HK-2 (cell line): ENCODE measurements around the gene NKAIN2.

Experiments
- DNase-seq: peaks from one replicate; pipeline ENCODE4 v3.0.0-alpha.2; 2018; ENCODE audit not compliant: unreplicated experiment

Gene NKAIN2

DNA sequence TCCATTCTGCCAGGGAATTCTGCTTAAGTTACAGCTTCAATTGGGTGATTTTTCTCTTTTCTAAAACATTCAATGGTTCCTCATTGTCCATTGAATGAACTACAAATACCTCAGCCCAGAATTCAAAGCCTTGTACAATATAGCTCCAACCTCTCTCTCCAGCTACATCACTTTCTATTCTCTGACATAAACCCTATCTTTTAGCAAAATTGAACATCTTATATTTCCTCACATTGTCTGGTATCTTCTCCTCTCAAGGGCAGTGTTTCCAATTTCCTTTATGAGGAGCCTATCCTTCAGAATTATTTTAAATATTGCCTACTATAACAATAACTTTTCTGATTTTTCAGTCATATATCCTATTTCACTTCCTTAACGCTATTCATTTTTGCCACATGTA is 955.0 kb downstream of the NKAIN2 start:
- DNase-seq, result no peak

DNA sequence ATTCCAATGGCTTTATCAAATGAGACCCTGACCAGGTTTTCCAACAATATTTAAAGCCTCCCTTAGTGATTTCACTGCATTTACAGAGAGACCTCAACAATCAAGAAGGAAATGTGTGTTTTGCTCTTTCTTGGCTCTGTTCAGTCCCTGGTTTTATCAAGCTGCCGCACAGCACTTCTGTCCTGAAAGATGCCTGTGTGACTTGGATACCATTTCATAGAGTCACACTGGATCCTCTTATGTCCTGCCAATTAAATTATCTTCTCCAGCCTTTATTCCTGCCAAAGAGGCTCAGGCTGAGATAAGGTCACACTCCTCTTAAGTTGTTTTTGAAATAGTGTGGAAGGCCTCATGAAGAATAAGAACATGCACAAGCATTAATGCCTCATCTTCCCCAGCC is 961.6 kb downstream of the NKAIN2 start:
- DNase-seq, result no peak

DNA sequence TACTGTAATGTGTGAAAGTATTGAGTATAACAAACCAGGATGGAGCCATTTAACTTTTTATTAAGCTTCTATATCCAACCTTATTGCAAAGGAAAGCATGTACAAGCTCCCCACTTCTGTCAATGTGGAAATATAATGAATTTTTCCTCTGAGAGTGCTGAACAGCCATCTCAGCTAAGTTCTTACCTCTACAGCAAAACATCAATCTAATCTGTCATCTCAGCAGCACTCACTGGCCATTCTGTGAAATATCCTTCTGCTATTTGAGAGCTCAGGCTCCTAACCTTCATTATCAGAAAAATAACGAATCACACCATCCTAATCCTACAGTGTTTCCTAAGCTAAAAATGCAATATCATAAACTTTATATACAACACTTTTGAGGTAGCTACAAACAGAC is 964.6 kb downstream of the NKAIN2 start:
- DNase-seq, result no peak

DNA sequence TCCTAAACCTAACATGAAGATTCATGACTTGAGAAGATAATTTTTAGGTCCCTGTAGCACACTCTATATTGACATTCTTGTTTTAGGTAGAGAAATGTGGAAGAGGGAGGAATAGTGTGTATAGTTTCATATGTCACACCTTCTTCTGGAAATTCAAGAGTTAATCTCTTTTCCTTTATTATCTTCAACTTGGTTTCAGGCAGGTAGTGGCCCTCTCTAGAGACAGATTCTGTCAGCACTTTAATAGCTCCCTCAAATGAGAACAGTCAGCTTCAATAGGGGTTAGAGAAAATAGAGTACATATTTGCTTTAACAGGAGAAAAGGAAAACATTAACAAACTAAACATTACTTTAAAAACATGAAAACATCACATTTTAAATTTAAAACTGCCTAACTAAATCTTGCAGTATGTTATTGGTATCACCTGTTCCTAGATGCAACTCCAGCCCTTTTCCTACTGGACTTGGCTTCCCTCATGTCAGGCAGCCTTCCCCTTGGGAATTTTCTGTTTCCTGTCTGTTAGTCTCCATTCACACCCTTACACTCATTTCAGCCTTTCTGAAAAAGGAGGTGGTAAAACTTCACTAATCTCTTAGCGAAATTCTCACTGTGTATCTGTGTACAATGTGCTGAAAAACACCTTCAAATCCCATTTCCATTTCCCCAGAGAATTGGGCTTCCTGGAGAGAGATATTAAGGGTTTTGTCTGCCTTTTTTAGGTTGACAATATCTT is 966.3 kb downstream of the NKAIN2 start:
- no peak for DNase-seq

DNA sequence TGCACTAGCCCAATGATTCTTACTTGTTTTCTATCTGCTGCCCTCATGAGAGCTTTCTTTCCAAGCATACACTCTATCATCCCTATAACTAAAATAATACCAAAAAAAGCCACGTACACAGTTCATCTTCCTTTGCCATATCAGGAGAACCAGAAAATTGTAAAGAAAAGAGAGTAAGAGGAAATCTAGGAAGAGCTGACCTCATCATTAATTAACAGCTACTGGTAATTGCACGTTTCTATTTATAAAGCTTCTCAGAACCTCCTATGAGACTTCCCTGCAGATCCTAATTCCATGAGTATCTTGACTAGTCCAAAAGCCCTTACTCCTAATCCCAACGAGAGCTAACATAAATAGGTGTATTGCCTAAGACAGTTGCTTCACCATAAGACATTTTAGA is 967.1 kb downstream of the NKAIN2 start:
- no peak for DNase-seq

DNA sequence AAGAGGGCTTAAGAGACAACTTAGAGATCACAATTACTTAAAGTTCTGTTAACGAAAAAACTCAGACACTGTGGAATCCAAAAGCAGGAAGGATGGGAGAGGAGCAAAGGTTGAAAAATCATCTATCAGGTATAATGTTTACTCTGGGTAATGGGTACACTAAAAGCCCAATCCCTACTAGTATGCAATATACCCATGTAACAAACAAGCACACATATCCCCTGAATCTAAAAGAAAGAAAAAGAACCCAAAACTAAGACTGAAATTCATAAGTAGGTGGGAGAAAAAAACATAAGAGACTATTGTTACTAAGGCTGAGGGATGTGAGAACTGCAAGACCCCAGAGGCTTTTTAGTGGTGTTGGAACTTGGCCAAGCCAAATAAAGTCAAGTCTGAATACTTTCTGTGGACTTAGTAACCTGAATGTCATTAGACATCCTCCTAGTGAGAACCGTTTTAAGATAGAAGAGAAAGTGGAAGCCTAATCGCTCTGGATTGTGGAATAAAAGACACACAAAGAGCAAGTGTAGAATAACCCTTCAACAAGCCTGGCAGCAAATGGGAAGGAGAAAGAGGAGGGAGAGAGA is 969.2 kb downstream of the NKAIN2 start:
- DNase-seq, result no peak

DNA sequence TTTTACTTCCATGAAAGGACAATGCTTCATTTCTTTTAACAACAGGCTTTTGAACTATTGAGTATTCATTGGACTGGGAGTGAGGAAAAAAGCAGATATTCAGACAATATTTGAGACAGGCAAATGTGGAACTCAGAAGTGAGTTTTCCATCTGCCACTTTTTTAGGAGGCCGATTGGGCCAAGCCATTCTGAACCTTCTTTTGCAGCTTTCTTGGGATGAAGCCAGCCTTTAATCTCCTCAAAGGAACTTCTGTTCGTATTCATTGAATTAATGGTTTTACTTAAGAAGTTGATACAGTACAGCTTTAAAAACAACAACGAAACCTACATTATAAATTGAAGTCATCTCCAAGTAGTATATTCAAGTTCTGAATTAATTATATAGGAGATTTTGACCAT is 971.5 kb downstream of the NKAIN2 start:
- DNase-seq, result no peak

DNA sequence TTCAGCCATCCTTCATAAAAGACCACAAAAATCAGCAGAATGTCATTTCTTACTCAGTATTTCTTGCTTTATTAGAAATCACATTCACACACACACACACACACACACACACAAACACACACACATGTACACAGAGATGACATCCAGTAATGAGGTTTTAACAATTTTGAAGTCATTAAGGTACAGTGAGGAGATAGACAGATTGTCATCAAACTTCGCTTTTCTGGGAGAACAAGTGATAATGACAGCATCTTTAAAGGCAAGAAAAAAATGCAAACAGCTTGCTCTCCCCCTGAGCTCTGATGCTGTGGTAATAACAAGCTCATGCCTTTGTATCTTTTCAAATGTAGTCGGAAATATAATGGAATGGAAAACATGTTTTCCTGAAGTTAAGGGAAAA is 974.2 kb downstream of the NKAIN2 start:
- no peak for DNase-seq

DNA sequence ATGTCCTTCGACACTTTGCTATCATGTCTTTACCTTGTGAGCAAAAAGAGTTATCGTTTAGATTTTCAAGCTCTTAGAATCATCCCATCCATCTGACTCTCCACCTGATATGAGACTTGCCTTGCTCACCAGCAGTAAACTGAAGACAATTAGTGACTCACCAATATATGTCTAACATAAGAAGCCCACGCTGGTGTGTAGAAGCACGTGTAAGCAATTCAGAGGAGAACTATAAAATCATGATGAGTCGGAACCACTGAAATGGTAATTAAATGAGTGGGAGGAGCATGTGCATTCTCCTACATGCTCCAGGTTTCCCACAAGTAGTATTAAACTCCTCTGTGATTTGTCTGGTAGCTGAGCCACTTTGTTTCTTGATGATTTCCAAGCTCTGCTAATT is 977.0 kb downstream of the NKAIN2 start:
- DNase-seq, result no peak

DNA sequence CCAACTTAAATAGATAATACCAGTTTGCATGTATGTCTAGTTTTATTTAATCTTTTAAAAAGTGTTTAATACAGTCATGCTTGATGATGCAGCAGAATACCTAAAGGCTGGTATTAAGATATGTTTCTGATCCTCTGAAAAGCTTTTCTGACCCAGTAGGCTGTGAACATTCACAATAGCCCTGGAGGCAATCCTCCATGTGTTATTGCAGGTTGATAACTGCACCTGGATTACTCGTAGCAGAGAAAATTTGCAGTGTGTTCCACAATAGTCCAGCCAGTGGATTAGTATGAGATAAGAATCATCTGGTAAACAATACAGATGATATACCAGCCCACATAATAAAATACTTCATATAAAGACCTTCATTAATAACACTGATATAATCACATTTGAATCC is 979.7 kb downstream of the NKAIN2 start:
- no peak for DNase-seq

DNA sequence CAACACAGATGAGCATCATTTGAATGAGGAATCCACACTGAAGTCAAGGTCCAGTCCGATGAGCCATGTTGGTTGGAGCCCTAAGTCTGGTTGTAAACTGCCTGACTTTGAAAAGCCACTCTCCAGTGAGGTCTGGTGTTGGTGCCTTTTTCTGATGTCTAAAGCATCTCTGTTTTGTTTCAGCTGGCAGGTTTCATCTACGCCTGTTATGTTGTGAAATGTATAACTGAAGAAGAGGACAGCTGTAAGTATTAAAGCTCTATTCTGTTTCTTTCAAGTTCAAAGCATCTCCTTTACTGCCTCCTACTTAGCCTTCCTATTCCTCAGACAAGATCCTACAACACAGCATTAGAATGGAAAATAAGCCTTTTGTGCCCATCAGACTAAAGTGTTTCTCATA is 987.5 kb downstream of the NKAIN2 start:
- no peak for DNase-seq

DNA sequence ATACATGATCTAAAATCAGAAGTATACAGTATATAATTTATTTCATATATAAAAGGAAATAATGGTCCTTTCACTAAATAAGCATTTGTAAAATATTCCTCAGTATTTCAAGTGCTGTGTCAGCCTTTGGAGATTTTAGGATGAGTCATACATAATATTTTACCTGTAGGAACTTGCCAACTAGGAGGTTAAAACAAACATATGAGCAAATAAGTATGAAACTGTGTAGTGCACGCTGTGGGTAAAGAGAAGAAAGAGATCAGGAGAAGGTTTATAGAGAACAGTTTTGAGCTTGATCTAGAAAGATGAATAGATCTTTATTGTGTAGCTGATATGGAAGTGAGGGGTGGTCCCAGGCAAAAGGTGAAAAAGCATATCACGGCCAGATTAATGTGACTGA is 988.7 kb downstream of the NKAIN2 start:
- no peak for DNase-seq

DNA sequence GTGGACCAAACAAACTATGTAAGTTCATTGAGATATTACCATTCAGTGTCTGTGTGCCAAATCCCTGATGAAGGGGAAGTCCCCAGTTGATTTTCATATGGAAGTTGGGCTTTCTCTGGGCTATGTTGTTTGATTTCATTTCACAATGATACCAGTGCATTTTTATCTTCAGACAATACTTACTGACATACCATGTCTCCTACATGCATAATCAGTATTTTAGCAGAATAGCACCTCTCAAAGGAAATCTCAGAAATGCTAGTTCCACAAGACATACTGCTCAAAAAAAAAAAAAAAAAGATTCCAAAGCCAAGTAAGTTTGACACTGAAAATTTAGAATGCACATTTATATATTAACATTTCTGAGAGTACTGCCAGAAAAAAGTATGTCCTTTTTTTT is 989.7 kb downstream of the NKAIN2 start:
- no peak for DNase-seq

DNA sequence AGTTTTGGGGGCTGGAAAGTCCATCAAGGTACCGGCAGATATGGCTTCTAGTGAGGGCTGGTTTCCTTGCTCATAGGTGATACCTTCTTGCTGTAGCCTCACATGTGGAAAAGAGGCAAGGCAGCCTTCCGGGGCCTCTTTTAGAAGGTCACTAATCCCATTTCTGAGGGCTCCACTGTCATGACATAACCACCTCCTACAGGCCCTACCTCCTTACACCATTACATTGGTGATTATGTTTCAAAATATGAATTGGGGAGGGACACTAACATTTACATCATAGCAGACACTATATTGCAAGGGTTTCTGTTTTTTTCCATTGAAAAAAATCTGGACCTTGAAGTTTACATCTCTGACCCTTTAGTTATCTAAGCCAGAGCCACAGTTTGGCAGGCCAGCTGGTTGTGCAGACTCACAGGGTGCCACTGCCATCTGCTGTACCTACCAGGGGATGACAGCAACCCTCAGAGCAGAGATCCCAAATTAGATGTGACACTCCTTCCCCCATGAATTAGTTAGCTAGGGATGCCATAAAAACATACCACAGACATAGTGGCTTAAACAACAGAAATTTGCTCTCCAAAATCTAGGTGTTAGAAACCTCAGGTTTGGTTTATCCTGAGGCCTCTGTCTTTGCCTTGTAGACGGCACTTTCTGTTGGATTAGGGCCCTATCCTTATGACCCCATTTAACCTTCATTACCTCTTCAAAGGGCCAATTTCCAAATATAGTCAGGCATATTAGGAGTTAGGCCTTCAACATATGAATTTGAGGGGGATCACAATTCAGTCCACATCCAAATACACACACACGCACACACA is 992.2 kb downstream of the NKAIN2 start:
- peak; percentile 11 for DNase-seq

DNA sequence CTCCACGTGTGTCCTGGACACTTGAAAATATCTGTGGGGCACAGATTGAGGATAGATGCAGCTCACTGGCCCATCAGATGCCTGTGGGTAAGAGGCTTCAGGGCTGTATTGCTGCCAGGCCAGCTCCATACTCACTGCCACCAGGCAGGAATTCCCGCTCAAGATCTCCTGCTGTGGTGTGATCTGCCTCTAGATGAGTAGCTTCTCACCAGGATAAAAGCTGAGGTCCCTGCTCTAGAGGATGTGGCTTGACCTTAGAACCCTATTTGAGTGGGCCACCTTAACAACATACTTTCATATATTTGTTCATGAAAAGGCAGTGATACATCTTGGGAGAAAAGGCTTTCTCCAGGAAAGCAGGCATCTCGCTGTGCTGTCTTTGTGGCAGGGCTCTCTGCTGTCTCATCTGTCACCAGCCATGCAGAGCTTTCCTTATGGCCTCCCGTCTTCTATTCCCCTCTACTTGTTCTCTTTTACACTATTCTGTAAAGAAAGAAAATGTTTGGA is 992.9 kb downstream of the NKAIN2 start:
- no peak for DNase-seq

DNA sequence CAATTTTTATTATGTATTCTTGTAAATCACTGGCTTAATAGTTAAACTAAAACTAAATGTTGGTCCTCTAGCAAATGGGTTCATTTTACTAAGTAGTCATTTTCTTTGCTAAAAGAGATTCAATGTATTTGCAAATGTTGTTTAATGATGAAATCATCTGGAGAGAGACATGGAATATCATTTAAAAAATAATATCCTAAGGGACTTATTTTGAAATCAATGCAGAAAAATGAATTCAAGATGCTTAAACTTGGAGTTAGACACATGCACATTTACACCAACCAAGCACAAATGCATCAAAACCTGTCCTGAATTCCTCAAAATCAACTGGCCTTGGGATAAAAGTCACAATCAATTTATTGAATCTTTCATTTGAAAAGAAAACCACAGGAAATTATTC is 993.6 kb downstream of the NKAIN2 start:
- no peak for DNase-seq

DNA sequence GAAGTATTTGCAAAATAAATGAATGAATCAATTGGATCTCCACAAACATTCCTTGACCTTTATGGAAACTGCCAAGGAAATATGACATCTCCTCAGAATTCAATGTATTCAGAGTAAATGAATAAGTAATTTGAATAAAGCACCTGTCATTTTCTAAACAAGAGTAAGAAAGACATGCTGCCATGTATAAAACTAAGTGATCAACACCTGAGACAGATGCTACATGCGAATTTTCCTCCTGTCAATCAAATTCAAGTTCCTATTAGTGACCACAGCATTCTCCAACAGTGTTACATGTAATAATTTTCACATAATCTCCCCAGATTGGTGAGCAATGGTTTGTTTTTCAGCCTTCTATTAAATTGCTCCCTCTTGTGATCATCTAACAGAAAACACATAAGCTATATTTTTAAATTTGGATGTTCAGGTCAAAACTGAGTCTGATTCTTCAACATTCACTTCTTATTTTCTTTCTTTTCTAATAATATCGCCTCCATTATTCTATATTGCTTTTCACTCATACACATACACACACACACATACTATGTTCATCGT is 995.4 kb downstream of the NKAIN2 start:
- no peak for DNase-seq

DNA sequence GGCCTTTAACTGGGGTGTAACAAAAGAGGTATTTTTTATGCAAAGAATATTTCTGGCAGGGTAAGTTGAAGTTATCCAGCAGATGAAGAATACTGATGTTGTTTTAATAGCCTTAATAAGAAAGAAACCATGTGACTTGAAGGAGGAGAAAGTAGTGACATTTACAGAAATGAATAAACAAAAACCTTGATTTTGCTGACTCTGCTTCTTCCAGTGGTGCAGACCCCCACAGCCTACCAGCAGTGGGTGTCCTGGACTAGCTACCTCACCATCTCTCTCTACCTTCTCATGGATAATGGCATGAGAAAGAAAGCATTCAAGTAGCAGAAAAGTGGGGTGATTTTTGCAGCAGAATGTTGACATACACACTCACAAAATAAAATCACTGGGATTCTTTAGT is 996.0 kb downstream of the NKAIN2 start:
- DNase-seq, result no peak

DNA sequence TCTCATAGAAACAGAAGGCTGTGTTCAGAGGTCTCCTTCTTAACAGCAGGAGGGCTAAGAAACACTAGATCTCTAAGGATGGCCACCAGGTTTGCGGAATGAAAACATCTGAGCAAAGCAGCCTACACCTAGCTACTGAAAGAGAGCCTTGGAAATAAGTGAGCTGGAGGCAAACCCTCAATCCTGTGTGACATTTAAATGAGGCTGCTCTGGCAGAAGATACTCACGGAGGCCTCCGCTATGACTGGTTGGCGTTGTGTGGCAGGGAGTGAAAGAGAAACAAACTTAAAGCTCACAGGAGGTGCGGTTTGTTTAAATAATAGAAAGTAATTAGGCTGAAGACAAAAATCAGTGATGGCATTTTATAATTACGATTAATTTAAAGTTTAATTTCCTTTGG is 996.6 kb downstream of the NKAIN2 start:
- no peak for DNase-seq

DNA sequence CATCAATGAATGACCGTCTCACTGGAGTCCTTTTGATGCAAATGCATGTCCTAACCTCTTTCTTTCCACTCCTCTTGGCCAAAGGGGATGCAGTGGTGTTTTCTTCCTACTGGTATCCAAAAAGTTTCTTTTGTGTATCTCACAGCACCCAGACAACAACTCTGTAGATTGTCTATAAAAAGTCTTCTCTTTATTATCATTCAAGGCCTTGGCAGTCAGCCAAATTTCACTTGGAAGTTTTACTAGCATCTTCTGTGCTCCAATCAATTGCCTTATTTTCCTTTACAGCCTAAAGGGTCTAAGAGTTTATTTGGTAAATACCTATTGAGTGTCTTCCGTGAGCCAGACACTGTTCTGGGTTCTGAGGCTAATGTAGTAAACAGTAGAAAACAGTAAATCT is 1008.4 kb downstream of the NKAIN2 start:
- no peak for DNase-seq

DNA sequence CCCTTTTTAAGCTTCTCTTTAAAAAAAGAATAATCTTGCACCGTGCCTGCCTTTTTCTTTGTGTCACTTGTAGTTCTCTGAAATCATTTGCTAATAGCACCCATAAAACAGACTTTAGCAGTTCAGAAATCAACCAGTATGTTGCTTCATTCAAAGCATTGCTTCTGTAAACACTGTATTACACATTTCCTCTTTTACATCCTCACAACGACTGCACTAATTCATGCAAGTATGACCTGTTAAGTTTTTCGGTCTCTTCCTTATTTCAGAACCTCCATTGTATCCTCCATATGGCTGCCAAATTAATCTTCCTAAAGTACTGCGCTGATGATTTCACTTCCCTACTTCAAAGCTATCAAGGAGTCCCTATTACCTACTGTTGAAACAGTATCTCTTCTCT is 1015.7 kb downstream of the NKAIN2 start:
- no peak for DNase-seq

DNA sequence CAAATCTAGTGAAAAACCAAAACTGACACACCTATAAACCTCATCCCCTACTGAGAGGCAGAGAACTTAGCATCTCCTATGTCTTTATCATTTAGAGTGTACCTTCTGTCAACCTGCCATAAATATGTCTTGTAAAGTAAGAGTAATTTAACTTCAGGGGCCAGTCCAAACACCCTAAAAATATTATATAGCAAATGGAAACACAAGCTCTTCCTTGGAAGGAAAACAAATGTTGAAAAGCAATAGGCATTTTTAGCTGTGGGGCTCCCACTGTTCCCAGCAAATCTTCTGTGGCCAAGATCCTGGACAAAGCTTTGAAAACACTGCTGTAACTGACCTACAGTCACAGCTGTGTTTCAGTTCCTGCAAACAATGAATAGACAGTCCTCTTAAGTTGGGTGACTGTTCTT is 1018.5 kb downstream of the NKAIN2 start:
- DNase-seq, result no peak

DNA sequence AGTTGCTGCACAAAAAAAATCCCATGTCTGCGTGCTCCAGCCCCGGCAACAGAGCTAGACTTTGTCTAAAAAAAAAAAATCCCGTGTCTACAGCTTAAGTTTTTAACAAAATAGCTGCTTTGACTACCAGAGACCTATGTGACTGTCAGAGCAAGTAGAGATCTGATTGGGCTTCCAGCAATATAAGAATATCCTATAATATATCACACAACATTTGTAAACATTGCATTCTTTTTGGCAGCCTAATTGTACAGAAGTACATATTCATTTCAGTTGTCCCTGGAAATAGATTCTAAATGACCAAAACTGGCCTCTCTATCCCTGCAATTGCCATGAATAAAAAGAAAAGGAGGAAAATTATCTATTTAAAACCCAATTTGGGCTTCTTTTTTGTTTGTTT is 1019.1 kb downstream of the NKAIN2 start:
- no peak for DNase-seq
